Cortex of kidney (tissue), 1 donor: ENCODE data around the gene KIF26A.

Source experiments
- DNase-seq: peaks from one replicate; lab custom pipeline; 2025; lab: John Stamatoyannopoulos, UW

Gene KIF26A

GRCh38 chr14:104157016-104157928 lies 18.9 kb downstream of the KIF26A start:
- DNase-seq = no peak

- no peak for DNase-seq
Measured at GRCh38 chr14:104158827-104159798, 20.7 kb downstream of the KIF26A start.

- no peak for DNase-seq
Measured at GRCh38 chr14:104159990-104160389, 21.6 kb downstream of the KIF26A start.

- no peak for DNase-seq
Measured at GRCh38 chr14:104161602-104162367, 23.4 kb downstream of the KIF26A start.

GRCh38 chr14:104162495-104162894 lies 24.1 kb downstream of the KIF26A start:
- DNase-seq = no peak

GRCh38 chr14:104163541-104163940 lies 25.2 kb downstream of the KIF26A start:
- no peak for DNase-seq

- DNase-seq = no peak
Measured at GRCh38 chr14:104164041-104164440, 25.7 kb downstream of the KIF26A start.

- no peak for DNase-seq
Measured at GRCh38 chr14:104164512-104164911, 26.1 kb downstream of the KIF26A start.

- no peak for DNase-seq
Measured at GRCh38 chr14:104166698-104167097, 28.3 kb downstream of the KIF26A start.

- DNase-seq = no peak
Measured at GRCh38 chr14:104168603-104169002, 30.2 kb downstream of the KIF26A start.

GRCh38 chr14:104169005-104169698 lies 30.8 kb downstream of the KIF26A start:
- DNase-seq = no peak

- DNase-seq = no peak
Measured at GRCh38 chr14:104169699-104170479, 31.5 kb downstream of the KIF26A start.

GRCh38 chr14:104171029-104171697 lies 32.8 kb downstream of the KIF26A start:
- DNase-seq = no peak

GRCh38 chr14:104171895-104172294 lies 33.5 kb downstream of the KIF26A start:
- no peak for DNase-seq

- DNase-seq = no peak
Measured at GRCh38 chr14:104172349-104172748, 34.0 kb downstream of the KIF26A start.

GRCh38 chr14:104172880-104173279 lies 34.5 kb downstream of the KIF26A start:
- no peak for DNase-seq

- DNase-seq = no peak
Measured at GRCh38 chr14:104174051-104174450, 35.7 kb downstream of the KIF26A start.

GRCh38 chr14:104175041-104175440 lies 36.7 kb downstream of the KIF26A start:
- DNase-seq = no peak

- no peak for DNase-seq
Measured at GRCh38 chr14:104175811-104176210, 37.4 kb downstream of the KIF26A start.

GRCh38 chr14:104176611-104177010 lies 38.2 kb downstream of the KIF26A start:
- DNase-seq = no peak
